ENCODE measurements around the gene FOXI1.
A peak's percentile ranks its signal among the peaks of the same experiment; 100 is the strongest.

Gene FOXI1

DNA sequence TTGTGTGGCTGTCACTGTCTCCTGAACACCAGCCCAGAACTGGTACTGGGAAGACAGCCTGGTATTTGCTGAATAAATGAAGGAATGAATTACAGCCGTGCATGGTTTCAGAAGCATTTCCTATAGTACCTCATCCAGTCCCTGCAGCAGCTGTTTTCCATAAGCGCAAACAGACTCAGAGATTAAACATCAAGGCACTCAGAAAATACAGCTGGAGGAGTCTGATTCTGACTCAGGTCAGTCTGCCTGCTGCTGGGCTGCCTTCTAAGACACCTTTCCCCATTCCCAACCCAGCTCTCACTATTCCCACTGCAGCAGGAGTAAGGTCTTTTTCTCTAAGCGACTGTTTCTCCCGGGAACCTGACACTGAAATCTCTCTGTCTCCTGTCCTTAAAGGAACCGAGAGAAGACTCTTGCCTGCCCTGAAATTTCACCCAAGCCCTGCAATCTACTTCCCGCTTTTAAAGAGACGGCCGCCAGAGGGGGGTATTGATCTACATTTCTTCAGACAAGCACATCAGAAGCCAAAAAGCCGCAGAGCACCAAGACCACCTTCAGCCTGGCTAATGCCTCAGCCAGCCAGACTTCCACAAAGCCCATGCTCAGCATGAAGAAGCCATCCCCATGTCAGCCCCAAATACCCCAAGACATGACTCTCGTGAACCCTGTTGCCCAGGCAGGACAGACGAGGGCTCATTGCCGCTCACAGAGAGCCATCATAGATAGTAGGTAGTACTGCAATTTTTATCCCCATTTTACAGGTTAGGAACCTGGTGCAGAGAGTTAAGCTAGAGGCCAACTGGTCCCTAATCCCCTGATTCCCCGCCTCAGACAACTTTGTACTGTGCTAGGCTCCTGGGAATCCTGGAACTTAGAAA, 5.4 kb upstream of the FOXI1 start:
- TF ChIP-seq, protein P1, sequence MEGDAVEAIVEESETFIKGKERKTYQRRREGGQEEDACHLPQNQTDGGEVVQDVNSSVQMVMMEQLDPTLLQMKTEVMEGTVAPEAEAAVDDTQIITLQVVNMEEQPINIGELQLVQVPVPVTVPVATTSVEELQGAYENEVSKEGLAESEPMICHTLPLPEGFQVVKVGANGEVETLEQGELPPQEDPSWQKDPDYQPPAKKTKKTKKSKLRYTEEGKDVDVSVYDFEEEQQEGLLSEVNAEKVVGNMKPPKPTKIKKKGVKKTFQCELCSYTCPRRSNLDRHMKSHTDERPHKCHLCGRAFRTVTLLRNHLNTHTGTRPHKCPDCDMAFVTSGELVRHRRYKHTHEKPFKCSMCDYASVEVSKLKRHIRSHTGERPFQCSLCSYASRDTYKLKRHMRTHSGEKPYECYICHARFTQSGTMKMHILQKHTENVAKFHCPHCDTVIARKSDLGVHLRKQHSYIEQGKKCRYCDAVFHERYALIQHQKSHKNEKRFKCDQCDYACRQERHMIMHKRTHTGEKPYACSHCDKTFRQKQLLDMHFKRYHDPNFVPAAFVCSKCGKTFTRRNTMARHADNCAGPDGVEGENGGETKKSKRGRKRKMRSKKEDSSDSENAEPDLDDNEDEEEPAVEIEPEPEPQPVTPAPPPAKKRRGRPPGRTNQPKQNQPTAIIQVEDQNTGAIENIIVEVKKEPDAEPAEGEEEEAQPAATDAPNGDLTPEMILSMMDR (IDR thresholded peaks at IDR 0.05; ENCODE audit: low read depth, low read length, missing control alignments): peak; percentile 71
- in situ Hi-C loops (cut with HindIII; ENCODE audit: low sequenced_read_pairs): no loop called here
- peak; percentile 80 for DNase-seq (ENCODE audit: low read depth)
- H3K4me3 ChIP-seq (ENCODE audit: low read depth, low read length): no peak overlapping the region

DNA sequence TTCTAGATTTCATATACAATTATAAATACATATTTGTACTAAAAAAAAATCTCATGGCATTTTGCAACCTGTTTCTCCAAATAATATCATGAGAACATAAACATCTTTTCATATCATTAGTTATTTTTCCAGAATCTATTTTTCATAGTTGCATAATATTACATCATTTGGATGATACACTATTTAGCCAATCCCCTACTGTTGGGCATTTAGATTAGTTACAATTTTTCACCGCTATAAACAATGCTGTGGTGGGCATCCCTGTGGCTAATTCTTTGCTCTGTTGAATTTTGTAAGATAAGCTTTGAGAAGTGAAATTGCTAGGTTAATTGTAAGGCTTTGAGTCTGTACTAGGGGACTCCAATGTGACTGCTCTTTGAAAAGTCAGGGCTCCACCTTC, 2.2 kb upstream of the FOXI1 start:
- TF ChIP-seq, protein P1 (IDR thresholded peaks at IDR 0.05; ENCODE audit: low read depth, low read length, missing control alignments): no peak
- no peak overlapping the region for H3K4me3 ChIP-seq (ENCODE audit: low read depth, low read length)
- in situ Hi-C loops (cut with HindIII; ENCODE audit: low sequenced_read_pairs): no loop called here
- no peak for DNase-seq (ENCODE audit: low read depth)

DNA sequence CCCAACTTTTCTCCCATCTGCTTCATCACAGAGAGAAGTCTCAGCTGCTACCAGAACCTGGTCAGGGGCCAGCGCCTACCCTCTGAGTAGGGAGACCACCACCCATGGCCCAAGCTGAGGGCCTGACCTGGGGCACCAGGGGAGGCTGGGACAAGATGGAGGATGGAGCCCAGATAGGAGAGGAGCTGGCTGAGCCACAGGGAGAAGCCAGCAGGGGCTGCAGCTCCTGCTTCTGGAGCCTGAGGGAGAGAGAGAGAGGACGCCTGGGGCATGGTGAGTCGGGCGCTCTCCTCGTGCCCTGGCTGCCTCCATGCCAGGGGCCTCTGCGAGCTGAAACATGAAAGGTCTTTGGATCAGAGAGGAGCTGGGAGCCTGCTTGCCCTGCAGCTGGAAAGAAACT, 1.4 kb upstream of the FOXI1 start:
- H3K4me3 ChIP-seq (ENCODE audit: low read depth, low read length): no peak overlapping the region
- DNase-seq (ENCODE audit: low read depth): no peak

GRCh38 chr5:170104710-170105109, 987 bp upstream of the FOXI1 start:
- TF ChIP-seq, protein P1 (IDR thresholded peaks at IDR 0.05; ENCODE audit: low read depth, low read length, missing control alignments): no peak
- in situ Hi-C loops (cut with HindIII; ENCODE audit: low sequenced_read_pairs): no loop called here
- no peak overlapping the region for H3K4me3 ChIP-seq (ENCODE audit: low read depth, low read length)
- no peak for DNase-seq (ENCODE audit: low read depth)

More for the DNA sequence above, 1.4 kb upstream of the FOXI1 start:
- in situ Hi-C loops (cut with HindIII; ENCODE audit: low sequenced_read_pairs): no loop called here
- TF ChIP-seq, protein P1 (IDR thresholded peaks at IDR 0.05; ENCODE audit: low read depth, low read length, missing control alignments): no peak

- no peak overlapping the region for H3K4me3 ChIP-seq (ENCODE audit: low read depth, low read length)
- in situ Hi-C loops (cut with HindIII; ENCODE audit: low sequenced_read_pairs): no loop called here
- no peak for DNase-seq (ENCODE audit: low read depth)
- TF ChIP-seq, protein P1 (IDR thresholded peaks at IDR 0.05; ENCODE audit: low read depth, low read length, missing control alignments): no peak
Measured at GRCh38 chr5:170107674-170108073, 2.0 kb downstream of the FOXI1 start.

DNA sequence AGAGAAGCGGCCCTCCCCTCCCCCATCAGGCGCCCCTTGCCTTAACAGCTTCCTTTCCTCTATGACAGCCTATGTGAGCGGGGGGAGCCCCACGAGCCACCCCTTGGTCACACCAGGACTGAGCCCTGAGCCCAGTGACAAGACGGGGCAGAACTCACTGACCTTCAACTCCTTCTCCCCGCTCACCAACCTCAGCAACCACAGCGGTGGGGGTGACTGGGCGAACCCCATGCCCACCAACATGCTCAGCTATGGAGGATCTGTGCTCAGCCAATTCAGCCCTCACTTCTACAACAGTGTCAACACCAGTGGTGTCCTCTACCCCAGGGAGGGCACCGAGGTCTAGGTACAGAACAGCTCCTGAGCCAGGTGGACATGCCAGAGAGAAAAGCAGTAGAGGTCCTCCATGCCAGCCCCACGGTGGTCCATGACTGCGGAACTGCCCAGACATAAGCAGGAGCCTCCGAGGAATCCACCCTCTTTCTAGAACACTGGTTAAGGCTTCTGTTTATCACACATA, 2.6 kb downstream of the FOXI1 start:
- no peak for DNase-seq (ENCODE audit: low read depth)
- TF ChIP-seq, protein P1 (IDR thresholded peaks at IDR 0.05; ENCODE audit: low read depth, low read length, missing control alignments): no peak
- in situ Hi-C loops (cut with HindIII; ENCODE audit: low sequenced_read_pairs): no loop called here

More for the DNA sequence above, 2.6 kb downstream of the FOXI1 start:
- H3K4me3 ChIP-seq (ENCODE audit: low read depth, low read length): no peak overlapping the region

Measured in astrocyte of the cerebellum (primary cell).